DMS79 (cell line): ENCODE results near the gene CCDC24.

ENCODE experiments used
- DNase-seq: peaks from one replicate; lab custom pipeline; 2025; lab: John Stamatoyannopoulos, UW

Gene CCDC24

GRCh38 chr1:44040418-44040817 is 49.0 kb downstream of the CCDC24 start:
- DNase-seq = no peak

GRCh38 chr1:44040846-44041245 is 49.4 kb downstream of the CCDC24 start:
- no peak for DNase-seq

GRCh38 chr1:44043176-44044070 is 52.0 kb downstream of the CCDC24 start:
- no peak for DNase-seq

GRCh38 chr1:44044071-44044801 is 52.8 kb downstream of the CCDC24 start:
- DNase-seq = no peak

GRCh38 chr1:44045064-44045463 is 53.7 kb downstream of the CCDC24 start:
- DNase-seq = no peak
